Mucosa of stomach (tissue), 1 donor: ENCODE data around the gene GALNT6.

Experiments
- H3K27me3 ChIP-seq: one replicate; pipeline ENCODE4 v1.7.0; 2013; ENCODE audit warnings: mild to moderate bottlenecking, low read length; ENCODE audit not compliant: control insufficient read depth, insufficient read depth
- H3K36me3 ChIP-seq: one replicate; pipeline ENCODE4 v1.7.0; 2013; ENCODE audit warnings: low read length; ENCODE audit not compliant: control insufficient read depth, insufficient read depth
- H3K4me1 ChIP-seq: one replicate; pipeline ENCODE4 v1.7.0; 2013; ENCODE audit warnings: mild to moderate bottlenecking, low read length; ENCODE audit not compliant: control insufficient read depth, insufficient read depth
- H3K4me3 ChIP-seq: one replicate; pipeline ENCODE4 v1.7.0; 2013; ENCODE audit warnings: low read length
- H3K9ac ChIP-seq: one replicate; pipeline ENCODE4 v1.7.0; 2013; ENCODE audit warnings: mild to moderate bottlenecking, low read length, moderate library complexity
- H3K9me3 ChIP-seq: one replicate; pipeline ENCODE4 v1.7.0; 2013; ENCODE audit warnings: mild to moderate bottlenecking, low read length, moderate library complexity; ENCODE audit not compliant: control insufficient read depth
- donor health status: Pancreatic carcinoma.

GALNT6 gene

DNA sequence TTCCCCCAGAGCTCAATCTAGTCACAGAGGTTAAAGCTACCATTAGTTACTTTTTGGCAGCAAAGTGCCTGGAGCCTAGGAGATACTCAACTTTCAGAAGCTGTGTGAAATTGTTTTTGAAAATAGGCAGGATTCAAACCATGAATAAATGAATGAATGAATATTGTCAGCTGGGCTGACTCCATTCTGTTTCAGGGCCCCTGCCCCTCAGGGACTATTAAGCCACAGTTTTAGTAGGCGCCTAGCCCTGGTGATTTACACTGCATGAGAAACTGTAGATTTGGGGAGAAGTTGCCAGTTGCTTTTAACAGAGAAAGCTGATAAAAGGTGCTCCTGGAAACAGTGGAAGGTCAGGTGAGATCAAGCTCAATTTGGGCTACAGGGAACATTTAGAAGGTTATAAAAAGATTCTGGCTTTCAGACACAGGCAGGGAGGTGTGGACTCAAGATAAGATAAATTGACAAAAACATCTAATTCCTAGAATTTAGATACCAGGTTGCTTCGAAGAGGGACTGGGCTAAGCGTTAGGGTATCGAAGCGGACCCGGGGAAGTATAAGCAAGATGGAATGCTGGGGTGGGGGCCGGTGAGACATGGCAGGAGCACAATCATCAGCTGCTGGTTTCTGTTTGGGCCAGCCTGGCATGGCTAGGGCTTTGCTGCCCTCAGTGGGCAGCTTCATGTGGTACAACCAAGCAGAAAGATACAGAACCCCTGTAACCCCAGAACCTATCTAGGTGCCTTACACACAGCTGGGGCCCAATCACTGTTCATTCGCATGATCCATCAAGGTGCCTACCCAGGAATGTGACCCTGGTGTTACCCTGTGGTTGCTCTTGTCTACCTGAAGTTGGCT, 29.8 kb downstream of the GALNT6 start:
- Histone ChIP-seq H3K9me3 (no peaks in the 10 kb centered on the region), H3K9ac (no peak overlapping the region), H3K4me3 (no peak overlapping the region), H3K36me3 (peaks cover 29% of the 10 kb centered on the region), H3K4me1 (peaks cover 5% of the 10 kb centered on the region), H3K27me3 (no peaks in the 10 kb centered on the region)

DNA sequence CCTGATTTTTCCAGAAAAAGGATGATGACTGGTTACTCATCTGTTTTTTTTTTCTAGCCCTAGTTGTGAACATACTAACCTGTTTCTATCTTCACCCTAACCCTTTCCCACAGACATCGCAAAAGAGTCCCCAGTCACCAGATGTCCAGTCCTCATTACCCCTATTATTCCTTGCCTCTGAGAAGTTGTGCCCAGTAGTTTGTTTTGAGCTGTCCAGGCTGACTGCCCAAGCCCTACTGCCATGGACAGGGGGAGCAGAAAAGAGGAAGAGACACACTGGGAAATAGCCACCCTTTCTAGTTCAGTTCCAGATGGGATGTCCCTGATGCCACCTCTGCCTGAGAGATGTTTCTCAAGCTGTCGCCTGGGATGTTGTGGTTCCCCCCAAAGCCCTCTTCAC, 30.9 kb downstream of the GALNT6 start:
- no peaks in the 10 kb centered on the region for H3K27me3 ChIP-seq
- H3K36me3 ChIP-seq: peaks cover 23% of the 10 kb centered on the region
- H3K4me1 ChIP-seq: peaks cover 5% of the 10 kb centered on the region
- no peak overlapping the region for H3K9ac ChIP-seq
- no peak overlapping the region for H3K4me3 ChIP-seq
- no peaks in the 10 kb centered on the region for H3K9me3 ChIP-seq

DNA sequence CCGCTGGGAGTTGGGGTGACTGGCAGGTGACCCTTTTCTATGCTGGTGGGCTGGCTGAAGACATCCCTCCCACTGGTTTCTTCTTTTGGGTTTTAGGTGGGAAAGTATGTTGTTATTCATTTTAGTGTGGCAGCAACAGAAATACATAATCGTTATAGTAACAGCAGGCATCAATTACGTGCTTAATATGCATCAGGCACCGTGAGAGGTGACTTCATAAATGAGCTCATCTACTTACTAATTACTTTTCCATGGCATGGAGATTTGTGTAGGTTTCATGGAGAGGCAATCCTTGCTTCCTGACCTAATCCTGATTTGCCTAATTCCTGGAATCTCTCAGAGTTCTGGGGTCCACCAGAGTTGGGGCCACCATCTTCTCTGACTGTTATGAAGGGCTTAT, 31.4 kb downstream of the GALNT6 start:
- Histone ChIP-seq H3K4me1 (peaks cover 5% of the 10 kb centered on the region), H3K27me3 (no peaks in the 10 kb centered on the region), H3K36me3 (peaks cover 23% of the 10 kb centered on the region), H3K9me3 (no peaks in the 10 kb centered on the region), H3K9ac (no peak overlapping the region), H3K4me3 (no peak overlapping the region)

DNA sequence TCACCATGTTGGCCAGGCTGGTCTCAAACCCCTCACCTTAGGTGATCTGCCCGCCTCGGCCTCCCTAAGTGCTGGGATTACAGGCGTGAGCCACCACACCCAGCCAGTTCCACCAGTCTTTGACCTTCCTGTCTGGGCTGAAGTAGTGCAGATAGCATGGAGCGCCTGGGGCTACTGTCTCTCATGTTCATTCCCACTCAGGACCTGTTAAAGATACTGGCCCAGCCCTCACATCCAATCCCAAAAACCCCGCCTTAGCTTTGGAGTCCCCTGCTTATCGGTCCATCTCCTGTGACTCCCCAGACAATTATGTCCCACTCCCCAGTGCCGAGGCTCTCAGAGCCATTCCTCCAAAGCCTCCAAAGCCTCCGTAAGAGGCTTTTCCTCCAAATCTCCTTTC, 32.7 kb downstream of the GALNT6 start:
- Histone ChIP-seq H3K9me3 (no peaks in the 10 kb centered on the region), H3K27me3 (no peaks in the 10 kb centered on the region), H3K4me3 (no peak overlapping the region), H3K9ac (no peak overlapping the region), H3K36me3 (peaks cover 23% of the 10 kb centered on the region), H3K4me1 (peaks cover 5% of the 10 kb centered on the region)

DNA sequence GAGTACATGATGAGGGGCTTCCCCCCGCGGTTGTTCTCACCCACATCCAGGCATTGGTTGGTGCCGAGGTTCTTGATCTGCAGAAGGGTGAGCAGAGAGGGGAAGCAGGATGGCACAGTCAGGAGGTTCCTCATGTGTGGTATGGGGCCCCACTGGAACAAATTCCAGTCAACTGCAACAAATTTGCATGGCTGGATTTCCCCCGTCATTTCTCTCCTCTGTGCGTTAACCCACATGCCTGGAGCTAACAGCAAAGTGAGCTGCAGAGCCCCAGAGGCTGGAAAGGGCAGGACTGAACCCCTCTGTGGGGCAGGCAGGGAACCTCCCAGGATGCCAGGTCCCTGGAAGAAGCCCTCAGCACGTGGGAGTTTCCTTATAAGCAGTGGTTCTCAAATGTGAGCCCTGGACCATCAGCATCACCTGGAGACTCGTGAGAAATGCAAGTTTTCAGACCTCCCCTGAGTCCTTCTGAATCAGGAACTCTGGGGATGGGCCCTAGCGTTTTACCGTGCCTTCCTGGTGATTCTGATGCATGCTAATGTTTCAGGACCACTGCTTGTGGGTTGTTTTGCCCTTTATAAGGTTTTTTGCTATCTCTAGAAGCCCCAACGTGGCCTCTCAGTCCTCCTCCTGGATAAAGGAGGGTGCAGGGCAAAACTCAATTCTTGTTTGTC, 33.7 kb downstream of the GALNT6 start:
- Histone ChIP-seq H3K4me3 (no peak overlapping the region), H3K36me3 (peaks cover 23% of the 10 kb centered on the region), H3K9me3 (no peaks in the 10 kb centered on the region), H3K4me1 (peaks cover 5% of the 10 kb centered on the region), H3K9ac (no peak overlapping the region), H3K27me3 (no peaks in the 10 kb centered on the region)

DNA sequence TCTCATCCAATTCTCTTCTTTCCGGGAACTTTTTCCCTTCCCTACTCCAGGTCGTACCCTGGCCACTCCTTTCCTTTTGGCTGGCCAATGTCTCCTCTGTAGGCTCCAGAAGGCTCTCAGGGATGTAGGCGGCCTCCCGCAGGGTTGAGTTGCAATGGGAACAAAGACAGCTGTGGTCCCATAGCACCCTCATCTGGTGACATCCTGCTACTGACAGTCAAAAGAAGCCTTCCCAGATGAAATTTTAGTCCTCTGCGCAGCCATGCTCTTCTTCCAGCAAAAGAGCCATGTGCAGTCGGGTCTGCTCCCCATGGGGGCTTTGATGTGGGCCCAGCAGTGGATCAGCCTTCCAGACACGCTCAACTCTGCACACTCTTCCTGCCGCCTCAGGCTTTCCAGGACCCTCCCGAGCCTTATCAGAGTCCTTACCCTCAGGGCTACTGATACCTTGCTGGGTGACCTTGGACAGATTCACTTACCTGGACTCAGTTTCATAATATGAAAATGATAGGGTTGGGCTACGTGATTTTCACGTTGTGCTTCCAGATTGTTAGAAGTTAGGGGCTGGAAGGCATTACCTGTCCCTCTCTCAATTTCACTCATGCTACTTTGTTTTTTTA, 39.2 kb downstream of the GALNT6 start:
- no peaks in the 10 kb centered on the region for H3K27me3 ChIP-seq
- no peaks in the 10 kb centered on the region for H3K9me3 ChIP-seq
- no peaks in the 10 kb centered on the region for H3K4me1 ChIP-seq
- peaks cover 7% of the 10 kb centered on the region for H3K36me3 ChIP-seq
- no peak overlapping the region for H3K9ac ChIP-seq
- H3K4me3 ChIP-seq: no peak overlapping the region

DNA sequence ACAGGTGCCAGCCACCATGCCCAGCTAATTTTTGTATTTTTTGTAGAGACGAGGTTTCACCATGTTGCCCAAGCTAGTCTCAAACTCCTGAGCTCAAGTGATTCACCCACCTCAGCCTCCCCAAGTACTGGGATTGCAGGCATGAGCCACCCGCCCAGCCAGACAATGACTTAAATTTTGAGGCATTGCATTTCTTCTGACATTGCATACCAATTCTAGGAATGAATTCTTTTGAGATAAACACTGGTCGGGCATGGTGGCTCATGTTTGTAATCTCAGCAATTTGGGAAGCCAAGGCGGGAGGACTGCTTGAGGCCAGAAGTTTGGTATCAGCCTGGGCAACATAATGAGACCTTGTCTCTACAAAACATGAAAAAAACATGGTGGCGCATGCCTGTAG, 42.2 kb downstream of the GALNT6 start:
- H3K9ac ChIP-seq: no peak overlapping the region
- H3K36me3 ChIP-seq: no peaks in the 10 kb centered on the region
- no peaks in the 10 kb centered on the region for H3K27me3 ChIP-seq
- H3K4me1 ChIP-seq: no peaks in the 10 kb centered on the region
- H3K4me3 ChIP-seq: no peak overlapping the region
- no peaks in the 10 kb centered on the region for H3K9me3 ChIP-seq

DNA sequence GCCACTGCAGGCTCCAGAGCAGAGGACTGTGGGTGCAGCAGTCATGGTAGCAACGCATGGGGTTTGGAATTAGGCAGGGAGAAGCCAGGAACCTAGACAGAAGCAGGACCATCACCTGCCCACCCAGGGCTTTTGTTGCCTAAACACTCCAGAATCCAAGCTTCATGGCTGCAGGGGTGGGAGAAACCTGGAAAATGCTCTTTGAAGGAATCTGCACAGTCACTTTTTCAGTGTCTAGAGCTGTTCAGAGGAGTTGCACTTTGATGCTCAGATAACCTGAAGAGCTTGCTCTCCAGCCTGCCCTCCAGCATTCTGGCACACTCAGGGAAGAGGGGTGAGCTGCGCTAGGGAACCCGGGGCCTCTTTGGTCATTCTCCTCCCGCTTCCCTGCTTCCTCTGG, 43.1 kb downstream of the GALNT6 start:
- no peaks in the 10 kb centered on the region for H3K27me3 ChIP-seq

DNA sequence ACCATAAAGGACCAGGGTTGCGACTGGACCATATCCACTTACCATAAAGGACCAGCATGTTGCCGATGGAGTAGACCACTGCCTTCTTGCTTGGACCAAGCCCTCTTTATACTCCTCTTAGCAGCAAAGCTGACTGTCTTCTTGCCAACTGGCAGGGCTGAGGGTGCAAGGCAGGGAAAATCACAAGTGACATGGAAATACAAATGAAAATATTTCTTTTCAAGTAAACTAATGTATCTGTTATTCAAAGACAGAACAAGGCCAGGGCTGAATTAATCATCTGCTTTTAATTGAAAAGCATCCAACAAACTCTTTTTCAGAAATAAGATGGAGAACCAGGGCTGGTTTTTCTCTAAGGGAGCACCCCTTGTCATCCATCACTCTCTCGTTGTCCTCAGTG, 44.6 kb downstream of the GALNT6 start, which contains the start of gene CELA1:
Gene CELA1 (minus strand): TSS at position 99 of the 400 bp plus-strand sequence. CDS start 41 bp downstream, at position 58.
- Histone ChIP-seq H3K4me1 (no peaks in the 10 kb centered on the region), H3K36me3 (no peaks in the 10 kb centered on the region), H3K9ac (no peak within 1 kb of the TSS), H3K27me3 (no peaks in the 10 kb centered on the region), H3K4me3 (no peak within 1 kb of the TSS), H3K9me3 (no peaks in the 10 kb centered on the region)

More for the DNA sequence above, 43.1 kb downstream of the GALNT6 start:
- Histone ChIP-seq H3K9ac (no peak overlapping the region), H3K4me1 (no peaks in the 10 kb centered on the region), H3K36me3 (no peaks in the 10 kb centered on the region), H3K9me3 (no peaks in the 10 kb centered on the region), H3K4me3 (no peak overlapping the region)

DNA sequence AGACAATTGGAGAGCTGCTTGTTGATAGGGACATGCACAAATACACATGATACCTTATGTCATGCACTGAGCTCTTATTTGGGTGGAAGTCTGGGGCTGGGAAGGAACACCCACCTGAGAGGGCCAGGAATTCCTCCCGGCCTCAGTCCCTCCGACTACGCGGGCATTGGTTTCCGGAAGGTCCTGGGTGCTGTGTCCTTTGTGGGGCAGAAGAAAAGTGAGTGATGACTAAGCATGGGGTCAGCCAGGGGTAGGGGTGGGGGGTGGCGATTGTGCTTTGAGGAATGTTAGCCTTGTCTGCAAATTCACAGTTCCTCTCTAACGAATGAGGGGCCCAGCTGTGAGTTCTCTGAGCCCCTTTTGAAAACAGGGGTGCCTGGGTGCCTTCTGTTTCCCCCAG, 45.5 kb downstream of the GALNT6 start:
- Histone ChIP-seq H3K4me1 (no peaks in the 10 kb centered on the region), H3K9me3 (no peaks in the 10 kb centered on the region), H3K27me3 (no peaks in the 10 kb centered on the region), H3K36me3 (no peaks in the 10 kb centered on the region), H3K4me3 (no peak overlapping the region), H3K9ac (no peak overlapping the region)

DNA sequence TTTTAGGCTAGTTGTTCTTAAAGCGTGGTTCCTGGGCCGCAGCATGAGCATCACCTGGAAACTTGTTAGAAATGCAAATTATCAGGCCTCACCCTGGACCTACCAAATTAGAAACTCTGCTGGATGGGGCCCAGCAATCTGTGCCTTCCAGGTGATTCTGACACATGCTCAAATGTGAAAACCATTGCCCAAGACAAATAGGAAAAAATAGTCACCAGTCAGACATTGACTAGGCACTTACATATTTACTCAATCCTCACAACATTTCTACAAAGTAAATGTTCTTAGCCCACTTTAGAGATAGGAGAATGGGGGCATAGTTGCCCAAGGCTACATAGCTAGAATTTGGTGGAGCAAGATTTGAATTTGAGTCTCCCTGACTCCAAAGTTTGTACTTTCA, 48.0 kb downstream of the GALNT6 start:
- H3K9me3 ChIP-seq: no peaks in the 10 kb centered on the region
- H3K9ac ChIP-seq: no peak overlapping the region
- no peak overlapping the region for H3K4me3 ChIP-seq
- no peaks in the 10 kb centered on the region for H3K27me3 ChIP-seq
- H3K4me1 ChIP-seq: no peaks in the 10 kb centered on the region
- no peaks in the 10 kb centered on the region for H3K36me3 ChIP-seq

DNA sequence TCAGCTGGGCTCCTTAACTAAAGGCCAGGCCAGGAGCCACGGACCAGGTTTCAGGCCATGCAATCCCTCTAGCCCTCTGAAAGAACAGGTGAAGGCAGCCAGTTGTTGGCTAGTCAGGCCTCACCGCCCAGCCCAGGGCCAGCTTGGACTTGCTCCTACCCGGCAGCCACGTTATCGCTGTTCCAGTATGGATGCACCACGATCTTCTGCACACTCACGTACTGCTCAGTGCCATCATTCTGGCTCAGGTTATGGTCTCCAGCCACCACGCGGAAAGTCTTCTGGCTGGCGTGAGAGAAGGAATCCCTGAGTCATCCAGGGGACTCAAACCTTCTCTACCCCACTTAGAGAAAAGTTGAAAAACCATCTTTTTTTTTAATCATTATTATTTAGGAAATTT, 48.8 kb downstream of the GALNT6 start:
- no peak overlapping the region for H3K4me3 ChIP-seq
- no peaks in the 10 kb centered on the region for H3K27me3 ChIP-seq
- H3K4me1 ChIP-seq: no peaks in the 10 kb centered on the region
- H3K9ac ChIP-seq: no peak overlapping the region
- no peaks in the 10 kb centered on the region for H3K9me3 ChIP-seq
- no peaks in the 10 kb centered on the region for H3K36me3 ChIP-seq
